ENCODE data around the gene ECM1.

- TF ChIP-seq PKNOX1 (IDR thresholded peaks at IDR 0.05) (no peak), BHLHE40 (IDR thresholded peaks at IDR 0.05; ENCODE audit: borderline replicate concordance) (no peak), SP1 (IDR thresholded peaks at IDR 0.05) (no peak), ARNT (IDR thresholded peaks at IDR 0.05) (no peak), HDGF (IDR thresholded peaks at IDR 0.05; ENCODE audit: borderline replicate concordance) (no peak), FOXA1 (IDR thresholded peaks at IDR 0.05) (no peak)
These were observed 7.0 kb downstream of the ECM1 start for GRCh38 chr1:150514913-150515327.
